OCI-M2 (cell line): ENCODE results near the gene PGF.

Experiments used
- DNase-seq: peaks from one replicate; lab custom pipeline; 2025; ENCODE audit not compliant: unreplicated experiment; lab: John Stamatoyannopoulos, UW

The PGF gene

DNA sequence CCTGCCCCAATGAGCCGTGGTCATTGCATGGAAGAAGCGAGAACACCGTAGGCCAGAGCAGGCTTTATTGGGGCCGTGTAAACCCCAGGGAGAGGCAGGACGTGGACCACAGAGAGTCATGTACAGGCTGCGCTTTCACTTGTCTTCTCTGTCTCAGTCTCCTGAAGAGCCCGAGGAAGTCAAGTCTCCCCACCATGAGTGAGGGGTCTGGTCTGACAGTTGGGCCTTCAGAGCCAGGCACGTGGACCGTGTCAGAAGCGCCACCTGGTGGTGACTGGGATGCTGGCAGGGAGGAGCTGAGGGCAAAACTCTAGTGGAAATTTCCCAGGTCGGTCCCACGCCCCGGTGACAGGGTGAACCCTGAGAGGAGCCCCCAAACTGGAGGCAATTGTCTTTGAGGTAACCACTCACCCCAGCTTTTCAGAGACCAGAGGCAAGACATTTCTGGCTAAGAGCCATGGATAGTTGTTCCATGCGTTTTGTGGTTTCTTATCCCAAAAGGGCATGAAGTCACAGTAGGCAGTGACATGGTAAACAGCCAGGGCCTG lies 49.7 kb downstream of the PGF start:
- peak; percentile 59 for DNase-seq

GRCh38 chr14:74904635-74905503 lies 50.5 kb downstream of the PGF start:
- DNase-seq, result no peak

GRCh38 chr14:74902941-74903705 lies 52.3 kb downstream of the PGF start:
- DNase-seq, result no peak

DNA sequence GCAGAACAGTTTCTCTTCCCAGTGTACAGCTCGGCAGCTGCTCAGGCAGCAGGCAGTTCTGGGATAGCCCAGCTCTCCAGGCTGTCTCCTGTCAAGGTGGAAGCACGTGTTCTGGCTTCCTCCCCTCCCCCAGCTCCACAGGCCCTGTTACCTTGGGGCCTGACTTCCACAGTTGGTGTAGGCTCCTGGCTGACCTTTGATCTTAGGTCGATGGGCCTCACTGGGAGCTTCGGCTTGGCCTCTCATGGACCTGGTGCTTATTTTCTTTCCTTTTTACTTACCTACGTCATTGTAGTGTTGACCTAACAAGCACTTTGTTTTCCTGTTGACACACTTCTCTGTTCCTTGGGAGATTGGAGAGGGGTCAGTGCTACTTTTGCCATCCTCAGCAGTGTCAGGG lies 56.7 kb downstream of the PGF start:
- no peak for DNase-seq

- DNase-seq, result no peak
Measured at GRCh38 chr14:74898083-74898482, 57.3 kb downstream of the PGF start.

DNA sequence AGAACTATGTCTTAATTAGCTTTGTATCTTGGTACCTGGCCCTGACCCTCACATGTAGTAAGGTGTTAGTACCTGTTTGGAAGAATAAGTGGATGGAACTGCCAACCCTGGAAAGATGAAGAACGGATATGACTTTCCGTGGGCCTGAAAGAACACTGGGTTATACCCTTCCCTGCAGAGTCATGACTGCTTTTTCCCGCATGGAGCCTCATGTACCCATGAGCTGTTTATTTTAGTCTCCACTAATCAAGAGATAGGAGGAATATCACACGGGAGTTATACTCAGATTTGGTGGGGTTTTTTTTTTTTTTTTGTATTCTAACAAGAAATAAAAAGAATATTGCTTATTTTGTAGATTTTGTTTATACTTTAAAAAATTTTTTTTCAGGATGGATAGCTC lies 57.8 kb downstream of the PGF start:
- no peak for DNase-seq

GRCh38 chr14:74896400-74896799 lies 59.0 kb downstream of the PGF start:
- DNase-seq, result no peak

DNA sequence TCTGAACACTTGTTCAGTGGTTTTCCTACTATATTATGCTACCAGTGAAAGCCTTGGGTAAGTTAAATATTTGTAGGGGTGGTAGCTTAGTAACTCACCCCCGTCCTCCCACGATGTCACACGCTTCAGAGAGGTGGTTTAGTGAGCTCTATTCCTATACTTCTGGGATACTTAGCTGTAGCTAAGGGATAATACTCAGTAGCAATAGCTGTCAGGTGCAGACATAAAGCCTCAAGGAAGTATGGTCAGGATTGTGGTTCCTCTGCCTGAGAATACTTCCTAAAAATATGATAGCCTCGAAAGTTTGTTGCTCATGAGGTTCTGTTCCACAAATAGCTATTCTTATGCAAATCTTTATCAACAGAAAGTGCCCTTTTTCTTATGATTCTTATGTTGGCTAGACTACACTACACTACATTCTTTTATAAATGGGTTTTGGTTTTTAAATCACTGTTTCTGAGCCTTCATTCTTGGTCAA lies 61.7 kb downstream of the PGF start:
- DNase-seq, result no peak

- DNase-seq, result no peak
Measured at GRCh38 chr14:74892745-74893144, 62.7 kb downstream of the PGF start.

DNA sequence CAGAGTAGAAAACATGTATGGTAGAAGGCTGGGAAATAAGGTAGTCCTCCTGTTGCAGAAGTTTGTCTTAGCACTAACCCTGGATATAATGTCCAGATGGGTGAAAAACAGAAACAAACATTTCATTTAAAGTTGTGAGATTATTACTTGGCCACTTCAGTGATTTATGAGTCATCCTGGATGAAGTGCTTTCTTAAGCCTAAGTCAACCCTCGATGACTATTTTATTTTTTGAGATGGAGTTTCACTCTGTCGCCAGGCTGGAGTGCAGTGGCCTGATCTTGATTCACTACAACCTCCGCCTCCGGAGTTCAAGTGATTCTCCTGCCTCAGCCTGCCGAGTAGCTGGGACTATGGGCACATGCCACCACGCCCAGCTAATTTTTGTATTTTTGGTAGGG lies 63.5 kb downstream of the PGF start:
- DNase-seq, result no peak
